GM21723 (cell line): ENCODE data around the gene SNTG2.

ENCODE experiments used
- ATAC-seq: cut with Tn5 transposase; IDR thresholded peaks from one replicate; pipeline ENCODE4 v1.9.1; 2021; ENCODE audit warnings: mild to moderate bottlenecking, moderate library complexity; ENCODE audit not compliant: unreplicated experiment

SNTG2 gene

DNA sequence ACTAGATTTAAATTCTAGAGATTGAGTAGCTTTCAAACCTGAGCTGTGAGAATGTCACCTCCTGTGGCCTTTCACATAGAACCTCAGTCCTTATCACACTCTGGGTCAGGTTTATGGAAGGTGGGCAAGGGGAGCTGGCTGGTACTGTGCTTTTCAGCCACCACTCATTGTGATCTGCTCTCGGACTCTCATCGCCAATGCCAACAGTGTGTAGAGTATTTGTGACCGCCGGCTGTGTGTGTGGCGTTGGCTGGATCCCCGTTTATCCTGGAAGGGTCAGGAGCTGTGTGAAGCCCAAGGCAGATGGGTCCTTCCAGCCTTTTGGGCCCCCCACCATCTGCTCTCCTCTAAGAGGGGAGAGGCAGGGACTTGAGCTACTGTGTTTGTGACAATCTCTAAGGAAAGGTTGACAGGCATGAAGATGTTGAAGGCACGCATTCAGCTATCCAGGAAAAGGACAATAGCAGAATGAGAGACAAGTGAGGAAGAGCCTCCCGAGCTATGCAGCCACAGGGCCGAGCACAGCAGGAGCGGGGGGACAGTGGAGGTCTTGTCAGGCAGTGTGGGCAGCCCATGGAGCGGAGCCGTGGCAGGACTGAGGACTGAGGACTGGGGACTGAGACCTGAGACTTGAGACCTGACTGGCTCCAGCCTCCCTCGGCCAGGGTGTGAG is 355.5 kb downstream of the SNTG2 start:
- ATAC-seq = no peak

GRCh38 chr2:1306687-1307516 is 356.3 kb downstream of the SNTG2 start:
- ATAC-seq = no peak

GRCh38 chr2:1307670-1308069 is 357.0 kb downstream of the SNTG2 start:
- ATAC-seq = no peak

- ATAC-seq = no peak
These were observed 358.0 kb downstream of the SNTG2 start for GRCh38 chr2:1308678-1309077.

DNA sequence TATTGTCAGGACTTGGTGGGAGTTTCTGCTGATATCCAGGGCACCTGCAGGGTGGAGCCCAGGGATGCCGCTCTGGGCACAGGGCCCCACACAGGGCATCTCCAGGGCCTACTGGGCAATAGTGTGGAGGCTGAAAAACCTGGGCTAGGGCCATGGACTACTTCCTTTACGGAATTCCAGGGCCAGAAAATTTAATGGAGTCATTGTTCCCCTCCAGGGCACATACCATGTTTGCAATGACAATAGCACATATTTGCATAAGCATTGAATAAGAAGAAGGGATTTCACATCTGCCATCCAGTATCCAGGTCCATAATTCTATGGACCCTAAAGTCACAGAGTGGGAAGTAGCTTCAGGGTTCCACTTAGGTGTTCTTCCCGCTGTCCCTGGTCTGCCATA is 358.9 kb downstream of the SNTG2 start:
- ATAC-seq = no peak

DNA sequence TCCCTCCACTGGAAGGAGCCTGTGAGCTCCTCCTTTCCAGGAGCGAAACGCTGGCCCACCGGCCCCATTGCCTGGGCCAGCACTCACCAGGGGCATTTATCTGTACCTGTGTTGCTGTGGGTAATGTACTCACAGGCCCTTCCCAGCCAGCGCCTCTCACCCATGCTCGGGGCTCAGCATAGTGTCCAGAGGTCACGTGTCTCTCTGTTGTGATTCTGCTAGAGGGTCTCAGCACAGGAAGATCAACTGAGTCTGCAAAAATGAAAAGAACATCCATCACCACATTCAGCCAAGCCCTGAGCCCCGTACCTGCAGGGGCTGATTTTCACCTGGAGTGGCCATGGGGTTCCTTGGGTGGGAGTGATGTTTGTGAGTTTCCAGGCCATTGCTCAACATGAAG is 359.6 kb downstream of the SNTG2 start:
- no peak for ATAC-seq

- no peak for ATAC-seq
These were observed 360.2 kb downstream of the SNTG2 start for GRCh38 chr2:1310866-1311265.

- no peak for ATAC-seq
These were observed 362.7 kb downstream of the SNTG2 start for GRCh38 chr2:1313240-1313924.

- ATAC-seq = no peak
These were observed 363.6 kb downstream of the SNTG2 start for GRCh38 chr2:1314254-1314653.

GRCh38 chr2:1318366-1319009 is 367.8 kb downstream of the SNTG2 start:
- ATAC-seq = no peak

DNA sequence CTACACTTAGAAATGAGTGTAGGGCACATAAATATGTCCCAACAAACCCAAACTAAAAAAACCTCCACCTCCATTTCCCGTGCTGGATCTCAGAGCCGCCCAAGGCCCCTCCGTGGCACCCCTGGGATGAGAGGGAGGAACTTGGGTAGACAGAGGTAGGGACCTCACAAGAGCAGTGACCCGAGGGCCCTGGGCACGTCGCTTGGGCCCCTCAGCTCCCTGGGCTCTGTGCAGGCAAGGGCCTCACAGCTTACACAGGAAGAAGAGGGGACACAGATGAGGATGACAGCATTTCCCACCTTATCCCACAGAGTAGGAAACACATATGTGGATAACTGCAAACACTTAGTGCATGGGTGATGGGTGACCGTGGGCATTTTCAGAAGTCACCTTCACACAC is 368.7 kb downstream of the SNTG2 start:
- ATAC-seq = no peak

GRCh38 chr2:1321321-1321720 is 370.7 kb downstream of the SNTG2 start:
- ATAC-seq = no peak

DNA sequence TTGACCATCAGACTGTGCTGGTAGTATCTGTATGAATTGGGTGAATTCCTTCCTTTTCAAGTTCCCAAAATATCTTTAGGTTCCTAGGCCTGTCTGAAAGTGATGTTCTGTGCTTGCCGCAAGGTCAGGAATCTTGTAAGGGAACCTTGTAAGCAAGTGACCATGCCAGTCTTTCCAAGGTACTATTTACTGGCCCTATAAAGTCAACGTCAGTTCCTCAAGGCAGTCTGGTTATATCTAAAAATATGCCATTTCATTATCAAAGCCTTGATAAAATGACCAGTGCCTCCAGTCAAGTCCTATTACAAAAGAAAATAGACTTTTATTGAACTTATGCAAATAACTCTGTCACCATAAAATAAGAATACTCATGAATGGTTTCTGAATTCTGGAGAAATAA is 374.2 kb downstream of the SNTG2 start:
- no peak for ATAC-seq

DNA sequence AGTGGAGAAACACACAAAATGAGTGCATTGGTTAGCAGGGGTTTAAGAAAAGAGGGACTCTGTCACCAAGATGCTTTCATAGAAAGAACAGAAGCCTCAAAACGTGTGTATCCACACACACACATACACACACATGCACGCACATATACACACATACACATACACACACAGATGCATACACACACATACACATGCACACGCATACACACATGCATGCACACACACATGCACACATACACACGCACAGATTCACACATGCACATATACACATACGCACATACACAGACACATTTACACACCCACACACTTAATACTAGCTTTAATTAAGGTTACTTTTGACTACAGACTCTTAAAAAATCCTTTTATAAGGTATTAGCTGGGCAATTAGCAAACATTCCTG is 378.0 kb downstream of the SNTG2 start:
- no peak for ATAC-seq

- no peak for ATAC-seq
These were observed 388.9 kb downstream of the SNTG2 start for GRCh38 chr2:1339388-1340140.

GRCh38 chr2:1340141-1340512 is 389.5 kb downstream of the SNTG2 start:
- no peak for ATAC-seq

GRCh38 chr2:1341404-1342120 is 390.9 kb downstream of the SNTG2 start:
- ATAC-seq = no peak

DNA sequence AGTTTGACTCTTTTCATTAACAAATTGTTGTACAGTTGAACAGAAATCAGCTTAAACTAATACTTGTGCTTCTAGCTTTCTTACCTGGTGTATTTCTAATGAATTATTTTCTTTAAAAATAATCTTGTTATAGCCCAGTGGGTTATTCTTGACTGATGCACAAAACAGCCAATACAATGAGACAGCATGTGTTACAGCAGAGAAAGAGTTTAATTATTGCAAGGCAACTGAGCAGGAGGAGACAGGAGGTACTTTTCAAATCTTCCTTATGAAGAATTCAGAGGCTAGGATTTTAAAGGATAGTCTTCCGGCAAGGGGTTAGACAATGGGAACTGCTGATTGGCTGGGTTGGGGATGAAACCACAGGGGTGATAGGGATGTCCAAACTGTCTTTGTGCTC is 398.1 kb downstream of the SNTG2 start:
- ATAC-seq = no peak

- ATAC-seq = no peak
These were observed 399.5 kb downstream of the SNTG2 start for GRCh38 chr2:1350111-1350510.

DNA sequence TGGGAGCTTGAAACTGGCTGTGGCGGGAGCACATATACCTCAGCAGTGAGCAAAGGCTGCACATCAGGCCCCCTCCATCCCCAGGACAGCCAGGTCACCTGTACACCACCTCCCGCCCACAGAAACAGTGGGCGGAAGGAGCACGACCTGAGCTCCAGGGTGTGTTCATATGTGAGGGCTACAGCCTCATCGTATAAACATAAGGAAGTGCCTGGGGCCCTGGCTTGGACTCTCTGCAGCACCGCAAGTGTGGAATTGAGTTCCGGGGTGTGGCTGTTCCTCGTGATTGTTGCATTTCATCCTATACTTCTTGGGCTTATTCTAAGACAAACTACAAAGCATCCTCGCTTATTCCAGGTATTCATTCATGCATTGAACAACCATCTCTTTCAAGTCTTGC is 402.5 kb downstream of the SNTG2 start:
- no peak for ATAC-seq
